Loucy (cell line): ENCODE data around the gene PLN.

ENCODE experiments used
- H2AFZ ChIP-seq: fragments of 200-600 bp; sonication (generic); 2 replicates; pipeline ENCODE4 v1.6.0; 2016; ENCODE audit warnings: antibody characterized with exemption, mild to moderate bottlenecking, low read length, moderate library complexity
- H3F3A ChIP-seq: fragments of 200-600 bp; 2 replicates; pipeline ENCODE4 v1.6.0; 2016; ENCODE audit warnings: antibody characterized with exemption, low read depth, mild to moderate bottlenecking
- H3K27me3 ChIP-seq: fragments of 200-600 bp; sonication (generic); 2 replicates; pipeline ENCODE4 v1.6.1; 2014; ENCODE audit warnings: low read length, mild to moderate bottlenecking; ENCODE audit not compliant: insufficient read depth, poor library complexity, severe bottlenecking
- H3K36me3 ChIP-seq: fragments of 200-600 bp; sonication (generic); 2 replicates; pipeline ENCODE4 v1.6.1; 2016; ENCODE audit warnings: low read length; ENCODE audit not compliant: insufficient read depth
- H3K4me1 ChIP-seq: fragments of 200-600 bp; sonication (generic); 2 replicates; pipeline ENCODE4 v1.5.1; 2014; ENCODE audit warnings: low read length, mild to moderate bottlenecking; ENCODE audit not compliant: insufficient read depth, poor library complexity, severe bottlenecking
- H3K4me2 ChIP-seq: fragments of 200-600 bp; sonication (generic); 2 replicates; pipeline ENCODE4 v1.6.0; 2014; ENCODE audit warnings: antibody characterized with exemption, low read length, low read depth, mild to moderate bottlenecking; ENCODE audit not compliant: poor library complexity, severe bottlenecking
- H3K4me3 ChIP-seq: fragments of 200-600 bp; sonication (generic); 2 replicates; pipeline ENCODE4 v1.5.1; 2014; ENCODE audit warnings: low read length, mild to moderate bottlenecking, mixed read lengths; ENCODE audit not compliant: poor library complexity, severe bottlenecking
- H3K79me2 ChIP-seq: fragments of 200-600 bp; sonication (generic); 2 replicates; pipeline ENCODE4 v1.6.1; 2014; ENCODE audit warnings: low read length; ENCODE audit not compliant: insufficient read depth
- H3K9ac ChIP-seq: fragments of 200-600 bp; sonication (generic); 2 replicates; pipeline ENCODE4 v1.6.0; 2014; ENCODE audit warnings: mild to moderate bottlenecking, low read depth, low read length, moderate library complexity; ENCODE audit not compliant: poor library complexity, severe bottlenecking
- H3K9me2 ChIP-seq: fragments of 200-600 bp; sonication (generic); replicated peaks from 2 replicates; pipeline ENCODE4 v1.6.1; 2016; ENCODE audit warnings: low read depth, low read length, mixed read lengths
- H3K9me3 ChIP-seq: fragments of 200-600 bp; sonication (generic); 2 replicates; pipeline ENCODE4 v1.6.1; 2014; ENCODE audit warnings: mild to moderate bottlenecking, antibody characterized with exemption, low read length, low read depth; ENCODE audit not compliant: insufficient read depth
- H4K20me1 ChIP-seq: fragments of 200-600 bp; sonication (generic); 2 replicates; pipeline ENCODE4 v1.6.0; 2014; ENCODE audit warnings: antibody characterized with exemption, low read length, mild to moderate bottlenecking; ENCODE audit not compliant: insufficient read depth, poor library complexity, severe bottlenecking
- CTCF ChIP-seq: fragments of 200-600 bp; sonication (generic); conservative IDR thresholded peaks from 2 replicates; pipeline ENCODE4 v1.5.1; 2014; ENCODE audit warnings: mild to moderate bottlenecking, antibody characterized with exemption, low read length
- EZH2phosphoT487 ChIP-seq: fragments of 200-600 bp; IDR thresholded peaks from 2 replicates; pipeline ENCODE4 v1.6.1; 2018; ENCODE audit warnings: antibody characterized with exemption, mild to moderate bottlenecking, moderate library complexity, borderline replicate concordance

Gene PLN

GRCh38 chr6:118530942-118531341, 17.2 kb upstream of the PLN start:
- H4K20me1 ChIP-seq: no peaks in the 10 kb centered on the region
- no peaks in the 10 kb centered on the region for H3F3A ChIP-seq
- H3K9me3 ChIP-seq: peaks cover 6% of the 10 kb centered on the region; the same call in 1 of the 2 replicates
- no peaks in the 10 kb centered on the region for H3K4me1 ChIP-seq
- H3K4me2 ChIP-seq: no peak overlapping the region
- no peak overlapping the region for H3K4me3 ChIP-seq
- no peaks in the 10 kb centered on the region for H3K9me2 ChIP-seq
- TF ChIP-seq EZH2phosphoT487 (no peak), CTCF (no peak)
- no peak overlapping the region for H2AFZ ChIP-seq
- H3K27me3 ChIP-seq: no peaks in the 10 kb centered on the region
- H3K9ac ChIP-seq: no peak overlapping the region
- H3K36me3 ChIP-seq: no peaks in the 10 kb centered on the region
- H3K79me2 ChIP-seq: peaks cover 58% of the 10 kb centered on the region

DNA sequence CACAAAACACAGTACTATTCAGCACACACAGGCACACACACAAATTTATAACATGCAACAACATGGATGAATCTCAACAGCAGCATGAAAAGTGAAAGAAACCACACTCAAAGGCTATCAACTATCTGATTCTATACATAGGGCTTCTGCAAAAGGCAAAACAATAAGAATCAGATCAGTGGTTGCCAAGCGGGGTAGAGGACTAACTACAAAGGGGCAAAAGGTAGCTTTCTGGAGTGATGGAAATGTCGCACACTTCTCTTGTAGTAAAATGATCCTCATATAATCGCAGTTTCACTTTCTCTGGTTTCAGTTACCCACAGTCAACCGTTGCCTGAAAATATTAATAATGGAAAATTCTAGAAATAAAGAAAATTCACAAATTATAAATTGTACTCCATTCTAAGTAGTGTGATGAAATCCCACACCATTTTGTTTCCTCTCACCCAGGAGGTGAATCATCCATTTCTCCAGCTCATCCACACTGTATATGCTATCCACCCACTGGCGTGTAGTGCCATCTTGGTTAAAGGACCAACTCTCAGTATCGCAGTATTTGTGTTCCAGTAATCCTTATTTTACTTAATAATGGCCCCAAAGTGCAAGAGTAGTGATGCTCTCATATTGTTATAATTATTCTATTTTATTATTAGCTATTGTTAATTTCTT, 12.8 kb upstream of the PLN start:
- Histone ChIP-seq H3F3A (no peaks in the 10 kb centered on the region), H3K4me2 (no peak overlapping the region), H3K9me3 (peaks cover 6% of the 10 kb centered on the region; the same call in 1 of the 2 replicates), H3K27me3 (no peaks in the 10 kb centered on the region), H3K79me2 (peaks cover 43% of the 10 kb centered on the region), H3K4me1 (no peaks in the 10 kb centered on the region), H4K20me1 (no peaks in the 10 kb centered on the region), H3K36me3 (no peaks in the 10 kb centered on the region), H3K4me3 (no peak overlapping the region), H3K9me2 (no peaks in the 10 kb centered on the region), H3K9ac (no peak overlapping the region), H2AFZ (no peak overlapping the region)
- TF ChIP-seq EZH2phosphoT487 (no peak), CTCF (no peak)

DNA sequence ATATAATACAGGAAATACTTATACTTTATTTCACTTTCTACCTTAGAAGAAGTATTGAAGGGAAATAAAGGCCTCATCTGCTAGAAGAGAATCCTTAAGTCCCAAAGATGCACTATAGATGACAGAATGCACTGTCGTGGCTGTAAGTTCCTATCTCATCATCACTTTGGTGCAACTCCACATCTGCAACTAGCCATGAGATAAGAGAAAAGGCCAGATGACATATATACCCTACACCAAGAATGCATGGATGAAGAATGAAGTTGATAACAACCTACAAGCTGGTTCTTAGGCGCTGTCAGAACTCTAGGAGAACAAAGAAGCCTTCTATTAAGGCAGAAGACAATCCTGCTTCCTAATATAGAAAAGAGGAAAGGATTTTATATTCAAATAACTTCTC, 11.6 kb upstream of the PLN start:
- Histone ChIP-seq H3K4me2 (no peak overlapping the region), H3K4me1 (no peaks in the 10 kb centered on the region), H3K9me2 (no peaks in the 10 kb centered on the region), H3K27me3 (no peaks in the 10 kb centered on the region), H3K36me3 (no peaks in the 10 kb centered on the region), H3F3A (no peaks in the 10 kb centered on the region), H3K4me3 (no peak overlapping the region), H3K9ac (no peak overlapping the region), H3K9me3 (no peaks in the 10 kb centered on the region), H3K79me2 (peaks cover 32% of the 10 kb centered on the region), H2AFZ (no peak overlapping the region), H4K20me1 (no peaks in the 10 kb centered on the region)
- TF ChIP-seq CTCF (no peak), EZH2phosphoT487 (no peak)
